Measurements from ENCODE around the gene PIP5K1C. TPM values are rescaled to one million over a fixed set of nuclear protein-coding genes. Genes with fewer than 3 reads are reported as not detected.
A peak's percentile ranks its signal among the peaks of the same experiment; 100 is the strongest.
"Not testable (repeated sequence)": the region's sequence is repeated elsewhere in the genome, so short reads cannot be mapped to it uniquely, and the experiment has no call there.

Gene PIP5K1C
- total RNA-seq, 1 experiment from 2014 or later, result 4.9 TPM

DNA sequence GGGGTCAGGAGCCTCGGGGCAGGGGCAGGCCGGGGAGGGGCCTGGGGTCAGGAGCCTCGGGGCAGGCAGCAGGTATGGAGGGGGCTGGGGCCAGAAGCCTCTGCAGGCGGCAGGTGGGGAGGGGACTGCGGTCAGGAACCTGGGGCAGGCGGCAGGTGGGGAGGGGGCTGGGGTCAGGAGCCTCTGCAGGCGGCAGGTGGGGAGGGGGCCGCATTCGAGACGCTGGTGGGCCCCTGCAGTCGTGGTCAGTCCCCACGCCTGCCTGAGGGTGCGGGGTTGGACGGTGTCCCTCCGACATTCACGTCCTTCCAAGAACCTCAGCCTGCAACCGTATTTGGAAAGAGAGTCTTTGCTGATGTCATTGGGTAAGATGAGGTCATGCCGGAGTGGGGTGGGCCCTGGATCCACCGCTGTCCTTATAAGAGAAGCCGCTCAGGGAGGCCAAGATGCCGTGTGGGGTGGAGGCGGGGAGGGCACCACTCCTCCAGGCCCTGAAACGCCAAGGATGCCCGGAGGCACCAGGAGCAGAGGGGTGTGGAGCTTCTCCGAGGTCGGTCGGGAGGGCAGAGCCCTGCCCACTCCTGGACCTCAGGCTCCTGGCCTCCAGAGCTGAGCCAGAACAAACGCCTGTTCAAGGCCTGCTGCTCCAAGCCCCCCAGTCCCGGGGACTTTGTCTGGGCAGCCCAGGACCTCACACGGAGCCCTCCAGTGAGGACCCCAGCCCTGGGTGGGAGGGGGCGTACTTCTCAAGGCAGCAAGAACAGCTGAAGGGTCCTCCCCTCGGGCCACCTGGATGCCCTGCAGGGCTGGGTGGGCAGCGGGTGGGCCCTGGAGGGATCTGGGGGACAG lies 30.1 kb downstream of the PIP5K1C start:
- DNase-seq (ENCODE audit: low read depth, low spot score), result no peak
- in situ Hi-C loops (cut with HindIII; ENCODE audit: low pct_unique_long_range_greater_than_20kb, low sequenced_read_pairs), result no loop called here

DNA sequence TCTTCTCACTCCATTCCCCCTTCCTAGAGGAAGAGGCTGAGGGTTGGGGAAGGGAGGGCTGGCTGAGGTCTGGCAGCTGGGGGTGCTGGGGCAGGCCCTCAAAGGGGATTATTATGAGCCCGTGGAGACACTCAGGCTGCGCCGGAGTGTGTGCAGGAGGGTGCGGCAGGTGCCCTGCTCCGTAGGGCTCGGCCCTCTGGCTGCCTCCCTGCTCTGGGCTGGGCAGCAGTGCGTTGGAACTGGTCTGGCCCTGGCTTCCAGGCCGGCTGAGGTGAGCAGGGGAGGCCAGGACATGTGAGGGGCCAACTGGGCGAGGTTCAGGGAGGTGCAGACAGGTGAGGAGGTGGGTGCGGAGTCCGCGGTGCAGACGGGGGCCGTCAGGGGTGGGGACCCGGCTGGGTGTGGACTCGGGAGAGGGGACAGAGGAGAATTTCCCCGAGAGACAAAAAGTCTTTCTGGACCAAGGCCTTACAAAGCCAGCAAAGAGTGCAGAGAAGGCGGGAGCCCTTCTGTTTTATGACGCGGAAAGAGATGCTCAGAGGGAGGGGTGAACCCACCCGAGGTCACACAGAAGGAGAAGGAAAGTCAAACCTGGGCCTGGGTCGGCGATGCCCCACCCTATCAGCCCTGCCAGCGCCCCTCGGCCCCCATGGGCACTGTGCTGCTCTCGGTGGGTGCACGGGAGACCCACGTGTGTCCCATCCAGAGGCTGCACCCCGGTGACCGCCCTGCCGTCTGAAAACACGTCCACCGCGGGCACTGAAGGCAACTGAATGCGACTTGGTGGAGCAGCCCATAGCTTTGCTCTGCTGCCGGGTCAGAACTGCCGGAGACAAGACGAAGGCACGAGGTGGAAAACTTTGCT lies 31.0 kb downstream of the PIP5K1C start:
- DNase-seq (ENCODE audit: low read depth, low spot score), result no peak
- in situ Hi-C loops (cut with HindIII; ENCODE audit: low pct_unique_long_range_greater_than_20kb, low sequenced_read_pairs), result no loop called here

DNA sequence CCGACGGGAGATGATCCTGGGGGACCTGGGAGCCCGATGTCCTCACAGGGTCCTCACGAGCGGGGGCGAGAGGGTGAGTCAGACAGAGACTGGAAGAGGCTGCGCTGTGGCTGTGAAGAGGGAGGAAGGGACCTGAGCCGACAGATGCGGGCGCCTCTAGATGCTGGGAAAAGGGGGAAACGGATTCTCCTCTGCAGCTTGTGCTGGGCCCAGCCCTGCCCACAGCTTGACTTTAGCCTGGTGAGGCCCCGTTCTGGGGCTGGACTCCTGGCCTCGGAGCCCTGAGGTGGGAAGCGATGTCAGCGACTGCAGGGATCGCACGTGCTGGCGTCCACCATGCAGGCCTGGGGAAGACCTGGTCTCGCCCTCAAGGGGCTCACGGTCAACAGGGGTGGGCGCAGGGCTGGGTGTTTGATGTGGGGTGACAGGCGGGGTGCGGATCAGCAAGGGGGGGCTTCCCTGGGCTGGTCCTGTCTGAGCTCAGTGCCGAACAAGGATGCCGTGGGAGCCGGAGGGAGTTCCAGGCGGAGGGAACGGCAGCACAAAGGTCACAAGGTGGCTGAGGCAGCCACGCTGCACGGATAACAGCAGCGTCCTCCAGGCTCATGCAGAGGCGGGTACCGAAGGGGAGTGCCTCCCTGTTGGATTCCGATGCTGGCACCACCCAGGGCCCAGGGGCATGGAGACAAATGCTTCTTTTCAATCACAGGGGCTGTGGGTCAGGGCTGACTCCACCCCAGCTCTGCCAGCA lies 31.8 kb downstream of the PIP5K1C start:
- DNase-seq (ENCODE audit: low read depth, low spot score), result no peak
- in situ Hi-C loops (cut with HindIII; ENCODE audit: low pct_unique_long_range_greater_than_20kb, low sequenced_read_pairs), result no loop called here

DNA sequence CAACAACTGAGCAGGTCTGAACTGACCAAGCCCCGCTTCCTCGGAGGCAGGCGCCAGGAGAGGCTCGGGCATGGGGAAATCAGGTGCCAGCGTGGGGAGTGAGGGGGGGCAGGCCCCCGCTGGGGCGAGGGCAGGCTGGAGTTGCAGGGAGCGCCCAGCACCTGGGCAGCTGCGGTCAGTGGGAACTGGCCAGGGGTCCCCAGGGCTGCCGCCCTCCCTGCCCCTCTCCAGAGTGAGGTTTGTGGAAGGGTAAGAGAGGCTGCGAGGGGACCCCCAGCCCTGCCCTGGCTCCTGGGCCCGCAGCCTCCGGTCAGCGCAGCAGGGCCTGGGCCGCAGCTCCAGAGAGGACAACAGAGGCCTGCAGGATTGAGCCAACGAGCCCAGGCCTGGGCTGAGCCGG lies 32.5 kb downstream of the PIP5K1C start:
- no peak for DNase-seq (ENCODE audit: low read depth, low spot score)
- in situ Hi-C loops (cut with HindIII; ENCODE audit: low pct_unique_long_range_greater_than_20kb, low sequenced_read_pairs), result no loop called here

DNA sequence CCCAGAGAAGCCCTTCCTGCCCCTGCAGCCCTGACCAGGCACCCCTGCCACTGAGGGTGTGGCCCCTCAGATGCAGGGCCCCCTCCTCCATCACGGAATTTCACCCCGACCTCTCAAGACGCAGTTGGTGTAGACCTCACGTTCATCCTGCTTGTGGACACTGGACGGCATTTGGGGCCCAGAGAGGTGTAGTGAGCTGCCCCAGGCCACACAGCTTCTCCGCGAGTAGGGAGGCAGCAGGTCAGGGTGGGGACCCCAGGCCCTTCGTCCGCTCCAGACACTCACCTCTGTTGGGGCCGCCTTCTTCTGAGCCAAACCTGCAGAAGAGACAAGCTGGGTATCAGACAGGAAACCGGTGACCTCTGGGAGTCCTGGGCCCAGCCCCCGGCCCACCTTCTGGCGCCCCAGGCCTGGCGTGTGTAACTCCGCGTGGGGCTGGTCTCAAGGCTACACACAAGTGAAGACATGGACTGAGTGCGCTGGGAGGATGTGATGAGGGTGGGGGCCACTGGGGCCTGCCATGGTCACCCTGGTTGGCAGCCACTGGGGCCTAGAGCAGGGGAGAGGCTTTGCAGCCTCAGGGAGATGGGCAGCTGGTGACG lies 33.1 kb downstream of the PIP5K1C start:
- in situ Hi-C loops (cut with HindIII; ENCODE audit: low pct_unique_long_range_greater_than_20kb, low sequenced_read_pairs), result no loop called here

DNA sequence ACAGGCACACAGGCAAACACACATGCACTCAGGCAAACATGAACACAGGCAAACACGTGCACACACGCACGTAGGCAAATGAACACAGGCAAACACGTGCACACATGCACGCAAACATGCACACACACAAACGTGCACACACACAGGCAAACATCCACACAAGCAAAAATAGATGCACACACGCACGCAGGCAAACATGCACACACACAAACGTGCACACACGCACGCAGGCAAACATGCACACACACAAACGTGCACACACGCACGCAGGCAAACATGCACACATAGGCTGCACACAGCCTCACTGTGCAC lies 33.8 kb downstream of the PIP5K1C start:
- DNase-seq (ENCODE audit: low read depth, low spot score); in situ Hi-C loops (cut with HindIII; ENCODE audit: low pct_unique_long_range_greater_than_20kb, low sequenced_read_pairs): not testable (repeated sequence)

More for the DNA sequence above, 33.1 kb downstream of the PIP5K1C start:
- DNase-seq (ENCODE audit: low read depth, low spot score), result no peak

DNA sequence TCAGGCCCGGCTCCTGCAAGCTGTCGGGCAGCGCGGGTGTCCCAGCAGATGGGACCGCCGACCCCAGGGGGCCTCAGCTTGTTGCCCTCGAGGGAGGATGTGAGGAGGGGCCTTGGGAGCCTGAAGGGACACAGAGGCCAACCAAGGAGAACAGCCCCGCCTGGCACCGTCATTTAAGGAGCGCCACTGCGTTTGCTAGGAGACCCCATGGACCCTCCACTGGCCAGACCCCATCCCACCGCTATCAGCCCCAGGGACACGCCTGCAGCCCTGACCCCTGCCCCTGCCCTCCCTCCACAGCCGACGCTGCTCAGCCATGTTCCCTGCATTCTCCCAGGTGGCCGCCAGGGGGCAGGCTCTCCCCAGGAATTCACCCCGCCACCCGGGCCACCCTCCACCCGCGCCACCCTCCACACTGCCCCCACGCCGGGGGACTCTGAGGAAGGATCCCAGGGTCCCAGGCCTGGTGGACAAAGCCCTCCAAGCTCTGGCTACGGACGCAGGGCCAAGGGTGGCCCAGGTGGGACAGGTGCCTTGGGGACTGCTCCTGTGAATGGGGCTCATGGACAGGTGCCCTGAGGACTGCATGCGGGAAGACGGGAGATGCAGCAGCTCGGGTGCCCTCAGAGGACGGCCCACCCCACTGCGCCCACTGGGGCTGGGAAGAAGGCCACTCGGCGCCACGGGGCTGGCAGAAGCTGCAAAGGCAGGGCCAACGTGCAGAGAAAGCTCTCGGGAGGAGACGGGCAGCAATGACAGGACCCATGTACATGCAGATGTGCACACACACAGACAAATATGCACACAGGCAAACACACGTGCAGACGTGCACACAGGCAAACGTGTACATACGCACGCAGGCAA lies 34.4 kb downstream of the PIP5K1C start:
- in situ Hi-C loops (cut with HindIII; ENCODE audit: low pct_unique_long_range_greater_than_20kb, low sequenced_read_pairs), result no loop called here
- peak; percentile 21 for DNase-seq (ENCODE audit: low read depth, low spot score)

DNA sequence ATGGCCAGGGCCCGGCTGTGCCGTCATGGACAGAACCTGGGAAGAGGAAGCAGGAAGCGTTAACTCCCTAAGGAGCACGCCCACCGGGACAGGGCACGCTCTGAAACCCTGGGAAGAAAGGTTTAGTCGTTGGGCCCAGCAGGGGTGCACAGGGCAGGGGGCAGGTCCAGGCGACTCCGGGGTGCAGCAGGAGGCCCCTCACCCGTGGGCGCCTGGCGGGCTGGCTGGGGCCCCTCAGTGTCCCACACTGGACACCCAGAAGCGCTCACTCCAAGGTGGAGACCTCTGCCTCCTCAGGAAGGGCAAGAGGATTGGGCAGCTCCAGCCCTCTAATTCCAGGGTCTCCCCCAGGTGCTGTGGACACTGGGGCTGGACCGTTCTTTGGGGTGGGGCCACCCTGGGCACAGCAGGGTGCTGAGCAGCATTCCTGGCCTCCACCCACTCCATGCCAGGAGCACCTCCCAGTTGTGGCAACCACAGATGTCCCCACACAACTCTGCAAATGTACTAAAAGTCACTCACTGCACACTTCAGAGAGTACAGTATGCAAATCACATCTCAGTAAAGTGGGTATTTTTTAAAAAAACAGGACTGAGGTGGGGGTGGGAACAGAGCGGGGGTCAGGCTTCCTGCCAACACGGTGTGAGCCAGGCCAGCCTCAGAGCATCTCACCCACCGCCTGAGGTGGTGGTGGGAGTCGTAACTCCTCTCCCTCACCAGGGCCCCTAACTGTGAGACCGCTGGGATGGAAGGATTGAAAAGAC lies 35.2 kb downstream of the PIP5K1C start:
- in situ Hi-C loops (cut with HindIII; ENCODE audit: low pct_unique_long_range_greater_than_20kb, low sequenced_read_pairs), result no loop called here

DNA sequence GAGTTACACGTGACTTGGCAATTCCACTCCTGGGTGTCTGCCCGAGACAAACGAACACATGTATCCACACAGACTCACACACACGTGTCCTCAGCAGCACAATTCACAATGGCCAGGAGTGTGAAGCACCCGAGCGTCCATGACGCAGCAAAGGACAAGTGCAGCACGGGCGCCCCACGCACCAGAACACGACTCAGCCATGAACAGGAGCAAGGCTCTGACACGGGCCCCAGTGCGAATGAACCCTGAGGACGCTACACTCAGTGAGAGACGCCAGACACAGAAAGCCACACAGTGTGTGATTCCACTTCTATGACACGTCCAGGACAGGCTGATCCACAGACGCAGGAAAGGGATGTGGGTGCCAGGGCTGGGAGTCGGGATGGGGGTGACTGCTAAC lies 36.4 kb downstream of the PIP5K1C start:
- in situ Hi-C loops (cut with HindIII; ENCODE audit: low pct_unique_long_range_greater_than_20kb, low sequenced_read_pairs), result no loop called here

More for the DNA sequence above, 35.2 kb downstream of the PIP5K1C start:
- no peak for DNase-seq (ENCODE audit: low read depth, low spot score)

DNA sequence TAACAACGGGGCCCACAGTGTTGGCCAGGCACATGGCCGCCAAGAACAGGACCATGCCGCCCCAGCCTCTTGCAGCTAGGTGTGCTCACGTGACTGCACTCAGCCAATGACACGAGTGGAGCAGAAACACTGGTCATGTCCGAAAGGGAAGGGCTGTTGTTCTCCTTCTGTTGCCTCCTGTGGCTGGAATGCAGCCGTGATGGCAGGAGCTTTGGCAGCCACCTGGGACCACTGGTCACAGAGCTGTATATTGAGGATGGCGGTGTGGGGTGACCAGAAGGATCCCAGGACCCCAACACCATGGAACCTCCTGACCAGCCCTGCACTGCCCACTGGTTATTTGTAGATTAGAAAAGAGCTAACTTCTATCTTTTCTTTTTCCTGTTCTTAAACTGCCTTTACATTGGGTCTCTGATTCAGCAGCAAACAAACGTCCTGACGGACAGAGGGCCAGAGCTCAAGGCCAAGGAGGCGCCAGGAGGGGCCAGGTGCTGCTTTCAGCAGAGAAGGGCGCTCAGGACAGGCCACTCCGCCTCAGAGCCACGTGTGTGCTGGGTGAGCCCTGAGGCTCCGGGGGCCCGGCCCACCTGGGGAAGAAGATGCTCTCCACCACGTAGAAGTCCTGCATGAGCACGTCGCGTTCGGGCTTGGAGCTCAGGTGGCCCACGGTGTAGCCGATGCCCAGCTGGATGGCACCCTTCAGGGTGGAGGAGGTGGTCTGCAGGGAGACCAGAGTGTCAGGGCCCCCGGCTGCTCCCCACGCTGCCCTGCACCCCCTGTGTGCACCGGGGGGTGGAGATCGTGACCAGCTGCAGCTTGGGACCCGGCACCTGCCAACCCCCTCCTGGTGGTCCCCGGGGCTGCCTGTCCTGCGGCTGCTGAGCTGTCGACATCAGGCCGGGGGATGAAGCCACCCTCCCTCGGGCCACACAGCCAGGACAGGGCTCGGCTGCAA lies 38.7 kb downstream of the PIP5K1C start:
- DNase-seq (ENCODE audit: low read depth, low spot score), result no peak
- in situ Hi-C loops (cut with HindIII; ENCODE audit: low pct_unique_long_range_greater_than_20kb, low sequenced_read_pairs), result no loop called here

More for the DNA sequence above, 36.4 kb downstream of the PIP5K1C start:
- DNase-seq (ENCODE audit: low read depth, low spot score), result no peak

DNA sequence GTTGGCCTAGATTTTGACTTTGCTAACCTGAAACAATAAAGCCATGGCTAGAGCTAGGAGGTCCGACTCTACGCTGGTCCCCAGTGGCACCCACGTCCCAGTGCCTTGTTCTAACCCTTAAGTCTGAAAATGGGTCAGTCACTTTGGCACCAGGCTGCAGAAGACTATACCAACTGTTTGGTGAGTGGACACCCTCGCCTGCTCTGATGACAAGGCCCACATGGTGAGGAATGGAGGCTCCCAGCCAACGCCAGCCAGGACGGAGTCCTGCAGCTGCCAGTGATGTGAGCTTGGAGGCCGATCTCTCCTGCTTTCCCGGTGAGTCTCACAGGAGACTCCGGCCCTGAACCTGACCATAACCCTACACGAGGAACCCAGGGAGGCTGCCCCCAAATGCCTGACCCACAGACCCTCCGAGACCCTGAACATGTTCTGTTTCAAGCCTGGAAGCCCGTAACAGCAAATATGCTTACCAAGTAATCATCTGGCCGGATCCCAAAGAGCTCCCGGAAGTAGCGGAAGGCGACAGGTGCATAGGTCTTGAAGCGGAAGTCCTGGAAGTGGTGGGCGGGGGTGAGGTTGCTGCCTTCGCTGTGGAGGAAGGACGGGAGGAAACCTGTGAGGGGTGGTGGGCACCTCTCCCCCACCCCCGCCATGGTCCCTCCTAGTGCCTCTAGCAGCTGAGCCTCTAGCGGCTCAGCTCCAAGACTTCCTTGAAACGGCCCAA lies 39.6 kb downstream of the PIP5K1C start:
- in situ Hi-C loops (cut with HindIII; ENCODE audit: low pct_unique_long_range_greater_than_20kb, low sequenced_read_pairs), result no loop called here

DNA sequence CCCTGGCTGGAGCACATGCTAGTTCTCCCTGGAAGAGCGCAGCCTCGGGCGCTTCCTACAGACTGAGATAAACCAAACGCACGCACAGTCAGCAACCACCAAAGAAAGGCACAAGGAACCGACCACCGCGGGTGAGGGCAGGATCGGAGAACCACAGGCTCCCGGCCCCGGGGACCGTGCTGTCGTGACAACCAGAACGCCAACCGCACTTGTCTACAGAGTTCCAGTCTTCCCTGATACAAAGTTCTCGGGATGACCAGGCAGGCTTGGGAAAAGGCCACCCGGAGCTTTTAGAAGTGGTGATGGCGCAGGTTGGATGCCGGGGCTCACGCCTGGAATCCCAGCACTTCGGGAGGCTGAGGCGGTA lies 40.5 kb downstream of the PIP5K1C start:
- in situ Hi-C loops (cut with HindIII; ENCODE audit: low pct_unique_long_range_greater_than_20kb, low sequenced_read_pairs), result no loop called here
- no peak for DNase-seq (ENCODE audit: low read depth, low spot score)

More for the DNA sequence above, 39.6 kb downstream of the PIP5K1C start:
- DNase-seq (ENCODE audit: low read depth, low spot score), result no peak

DNA sequence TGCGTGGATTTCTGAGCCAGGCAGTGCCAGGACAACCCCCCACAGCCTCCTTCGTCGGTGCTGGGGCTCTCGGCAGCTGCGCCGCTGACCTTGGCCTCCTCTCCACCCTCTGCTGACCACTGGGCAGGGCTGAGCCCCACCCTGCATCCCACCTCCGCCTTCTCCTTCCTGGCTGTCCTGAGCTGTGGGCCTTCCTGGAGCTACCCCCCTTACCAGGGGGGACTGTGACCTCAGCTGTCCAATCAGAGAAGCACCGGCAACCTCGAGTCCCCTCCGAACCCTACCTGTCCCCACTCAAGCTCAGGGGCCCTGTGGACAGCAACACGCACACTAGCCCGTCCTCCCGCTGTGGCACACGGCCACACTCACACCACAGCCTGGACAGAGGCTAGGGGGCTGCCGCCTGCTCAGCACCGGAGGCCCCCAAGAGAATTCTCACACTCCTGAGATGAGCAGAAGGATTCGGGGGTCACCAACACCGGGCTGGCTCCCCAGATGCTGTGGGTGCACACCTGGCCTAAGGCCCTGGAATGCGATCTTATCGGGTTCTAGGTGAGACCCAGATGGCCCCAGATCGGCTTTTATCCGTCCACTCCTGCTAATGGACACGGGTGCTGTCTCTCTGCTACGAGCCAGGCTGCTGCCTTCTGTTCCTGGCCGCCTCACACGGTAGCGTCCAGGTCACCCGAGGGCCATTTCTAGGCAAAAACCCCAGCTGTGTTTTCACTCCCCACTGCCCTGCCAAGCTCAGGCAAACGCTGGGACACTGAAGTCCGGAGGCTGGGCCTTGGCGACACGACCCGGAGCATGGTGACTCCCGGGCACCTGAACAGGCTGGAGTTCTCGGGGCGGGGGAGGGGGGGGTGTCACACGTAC lies 41.2 kb downstream of the PIP5K1C start:
- no peak for DNase-seq (ENCODE audit: low read depth, low spot score)
- in situ Hi-C loops (cut with HindIII; ENCODE audit: low pct_unique_long_range_greater_than_20kb, low sequenced_read_pairs), result no loop called here

Data from SK-MEL-5 (cell line).